Measurements from ENCODE around the gene KIF1A.

DNA sequence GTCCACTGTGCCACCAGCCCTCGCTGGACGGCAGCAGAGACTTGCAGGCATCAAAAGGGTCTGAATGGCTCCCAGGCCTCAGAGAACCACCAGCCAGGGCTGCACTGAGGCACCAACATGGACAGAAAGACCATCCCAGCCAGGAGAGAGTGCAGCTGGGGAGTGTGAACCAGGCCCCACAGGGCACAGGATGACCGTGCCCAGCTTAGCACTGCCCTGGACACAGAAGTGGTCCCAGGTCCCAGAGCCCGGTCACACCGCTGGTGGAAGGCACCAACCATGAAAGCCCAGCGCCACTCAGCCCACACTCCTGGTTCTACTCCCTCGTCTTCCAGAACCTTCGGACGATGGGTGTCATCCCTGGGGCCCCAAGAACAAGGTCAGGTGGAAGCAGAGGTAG is 107.9 kb downstream of the KIF1A start:
- TF ChIP-seq POLR2A (IDR thresholded peaks at IDR 0.05; ENCODE audit: low read depth, low read length) (no peak), POLR2AphosphoS5 (IDR thresholded peaks at IDR 0.05; ENCODE audit: low read depth, low read length) (no peak)
